DND-41 (cell line): ENCODE data around the gene PDPK1.
"Not testable (repeated sequence)": the region's sequence is repeated elsewhere in the genome, so short reads cannot be mapped to it uniquely, and the experiment has no call there.

ENCODE experiments used
- ATAC-seq: fragments of 200-7000 bp; cut with Tn5 transposase; 3 replicates; pipeline ENCODE4 v1.9.1; 2021; ENCODE audit warnings: low read depth; ENCODE audit not compliant: insufficient read depth
- DNase-seq: peaks from one replicate; pipeline ENCODE4 v3.0.0-alpha.2; 2020
- H2AFZ ChIP-seq: 2 replicates; pipeline ENCODE4 v1.6.0; 2012; ENCODE audit warnings: low read depth, low read length
- H3K27ac ChIP-seq: 2 replicates; pipeline ENCODE4 v1.5.1; 2012; ENCODE audit warnings: low read length, inconsistent platforms
- H3K27me3 ChIP-seq: fragments of 200-600 bp; sonication (generic); 2 replicates; pipeline ENCODE4 v1.6.0; 2012; ENCODE audit warnings: low read length, mild to moderate bottlenecking, inconsistent platforms; ENCODE audit not compliant: insufficient read depth, poor library complexity
- H3K36me3 ChIP-seq: 2 replicates; pipeline ENCODE4 v1.5.1; 2012; ENCODE audit warnings: low read length, inconsistent platforms; ENCODE audit not compliant: insufficient read depth
- H3K4me1 ChIP-seq: 2 replicates; pipeline ENCODE4 v1.5.1; 2012; ENCODE audit warnings: mild to moderate bottlenecking, low read length; ENCODE audit not compliant: insufficient read depth
- H3K4me2 ChIP-seq: 2 replicates; pipeline ENCODE4 v1.6.0; 2012; ENCODE audit warnings: mild to moderate bottlenecking, moderate library complexity, low read length, inconsistent platforms; ENCODE audit not compliant: insufficient read depth
- H3K4me3 ChIP-seq, 2 experiments: fragments of 200-600 bp in 1 of 2; shearing (Covaris generic) in 1 of 2; 2 replicates each; pipeline ENCODE4 v1.5.1; 2012 to 2016; ENCODE audit warnings: inconsistent platforms in 2 of 2, low read length in 2 of 2, mild to moderate bottlenecking in 2 of 2, low read depth in 1 of 2, moderate library complexity in 1 of 2
- H3K79me2 ChIP-seq: 2 replicates; pipeline ENCODE4 v1.6.0; 2012; ENCODE audit warnings: low read length, inconsistent platforms; ENCODE audit not compliant: insufficient read depth
- H3K9ac ChIP-seq: 2 replicates; pipeline ENCODE4 v1.6.0; 2012; ENCODE audit warnings: low read depth, mild to moderate bottlenecking, inconsistent platforms, low read length, moderate library complexity
- H3K9me3 ChIP-seq: 2 replicates; pipeline ENCODE4 v1.5.1; 2012; ENCODE audit warnings: low read length, moderate library complexity, mild to moderate bottlenecking, inconsistent platforms; ENCODE audit not compliant: insufficient read depth, severe bottlenecking
- H4K20me1 ChIP-seq: 2 replicates; pipeline ENCODE4 v1.6.0; 2012; ENCODE audit warnings: low read length; ENCODE audit not compliant: insufficient read depth
- CTCF ChIP-seq: IDR thresholded peaks from 2 replicates; pipeline ENCODE4 v1.5.1; 2012; ENCODE audit warnings: borderline replicate concordance, low read length, moderate library complexity, mild to moderate bottlenecking; ENCODE audit not compliant: poor library complexity, severe bottlenecking; ENCODE audit errors: extremely low read depth

The PDPK1 gene

GRCh38 chr16:2551420-2551889 lies 13.6 kb downstream of the PDPK1 start:
- not testable (repeated sequence) for H3K27me3 ChIP-seq, DNase-seq, ATAC-seq, H3K9me3 ChIP-seq, H3K27ac ChIP-seq, H3K4me3 ChIP-seq, H4K20me1 ChIP-seq, H3K9ac ChIP-seq, H3K79me2 ChIP-seq, H3K4me2 ChIP-seq, H2AFZ ChIP-seq, H3K4me1 ChIP-seq, H3K36me3 ChIP-seq
- TF ChIP-seq CTCF = peak; percentile 5

GRCh38 chr16:2554709-2555425 lies 17.0 kb downstream of the PDPK1 start:
- H4K20me1 ChIP-seq, H3K79me2 ChIP-seq, H3K36me3 ChIP-seq, H3K27ac ChIP-seq, H3K4me2 ChIP-seq, H3K9ac ChIP-seq, H3K4me3 ChIP-seq, DNase-seq, H2AFZ ChIP-seq, H3K9me3 ChIP-seq, H3K27me3 ChIP-seq, ATAC-seq, H3K4me1 ChIP-seq: not testable (repeated sequence)

GRCh38 chr16:2557150-2557549 lies 19.3 kb downstream of the PDPK1 start:
- not testable (repeated sequence) for DNase-seq, ATAC-seq, H4K20me1 ChIP-seq, H3K9ac ChIP-seq, H3K4me2 ChIP-seq, H3K79me2 ChIP-seq, H3K36me3 ChIP-seq, H3K9me3 ChIP-seq, H3K4me1 ChIP-seq, H2AFZ ChIP-seq, H3K27me3 ChIP-seq, H3K4me3 ChIP-seq, H3K27ac ChIP-seq

GRCh38 chr16:2560131-2560797 lies 22.4 kb downstream of the PDPK1 start:
- ATAC-seq, H3K79me2 ChIP-seq, H4K20me1 ChIP-seq, H3K4me2 ChIP-seq, H3K27ac ChIP-seq, H3K4me3 ChIP-seq, DNase-seq, H3K9me3 ChIP-seq, H3K4me1 ChIP-seq, H3K9ac ChIP-seq, H3K27me3 ChIP-seq, H2AFZ ChIP-seq, H3K36me3 ChIP-seq: not testable (repeated sequence)

GRCh38 chr16:2560798-2561133 lies 22.9 kb downstream of the PDPK1 start:
- H3K36me3 ChIP-seq, H3K79me2 ChIP-seq, H3K4me3 ChIP-seq, H3K27me3 ChIP-seq, H3K9me3 ChIP-seq, H4K20me1 ChIP-seq, H3K4me2 ChIP-seq, H3K27ac ChIP-seq, H3K4me1 ChIP-seq, H3K9ac ChIP-seq, H2AFZ ChIP-seq: not testable (repeated sequence)
- peak; percentile 69 for DNase-seq
- peak; percentile 33 for TF ChIP-seq CTCF
- peak; percentile 92 for ATAC-seq

GRCh38 chr16:2567506-2567905 lies 29.7 kb downstream of the PDPK1 start:
- H4K20me1 ChIP-seq, H3K9me3 ChIP-seq, H3K27me3 ChIP-seq, H3K4me2 ChIP-seq, H3K4me3 ChIP-seq, H3K36me3 ChIP-seq, ATAC-seq, H3K27ac ChIP-seq, H2AFZ ChIP-seq, DNase-seq, H3K9ac ChIP-seq, H3K79me2 ChIP-seq, H3K4me1 ChIP-seq: not testable (repeated sequence)

GRCh38 chr16:2568573-2568972 lies 30.8 kb downstream of the PDPK1 start:
- not testable (repeated sequence) for H3K4me2 ChIP-seq, H3K36me3 ChIP-seq, H3K27me3 ChIP-seq, H3K9me3 ChIP-seq, H3K79me2 ChIP-seq, H3K9ac ChIP-seq, H3K27ac ChIP-seq, H3K4me1 ChIP-seq, H4K20me1 ChIP-seq, DNase-seq, ATAC-seq, H2AFZ ChIP-seq, H3K4me3 ChIP-seq
